Right lobe of liver (tissue), 6 donors: ENCODE results near the gene CDHR1. TPM values are rescaled to one million over a fixed set of nuclear protein-coding genes. Genes with fewer than 3 reads are reported as not detected.

Experiments
- ATAC-seq, 4 donors: fragments of 200-7000 bp; cut with Tn5 transposase; one replicate each; pipeline ENCODE4 v1.9.1; 2020; ENCODE audit warnings: mild to moderate bottlenecking in 4 of 4, moderate library complexity in 4 of 4
- DNase-seq, 3 donors: peaks; one replicate each; pipeline ENCODE4 v3.0.0-alpha.2; 2020
- H3K27ac ChIP-seq, 3 donors: fragments of 200-600 bp; one replicate each; pipeline ENCODE4 v1.8.0; 2022
- H3K27me3 ChIP-seq, 2 donors: fragments of 200-600 bp; one replicate each; pipeline ENCODE4 v1.8.0; 2022
- H3K36me3 ChIP-seq, 4 donors: fragments of 200-600 bp; sonication (generic) in 1 of 4; one replicate each; pipeline versions ENCODE4 v1.5.1 to v1.8.0; 2017 to 2022; ENCODE audit warnings: control low read depth in 1 of 4
- H3K4me1 ChIP-seq, 4 donors: fragments of 200-600 bp; sonication (generic) in 1 of 4; one replicate each; pipeline versions ENCODE4 v1.5.1 to v1.8.0; 2017 to 2022; ENCODE audit warnings: control low read depth in 1 of 4
- H3K4me3 ChIP-seq, 3 donors: fragments of 200-600 bp; one replicate each; pipeline ENCODE4 v1.8.0; 2022
- H3K9me3 ChIP-seq, 4 donors: fragments of 200-600 bp; sonication (generic) in 1 of 4; one replicate each; pipeline versions ENCODE4 v1.5.1 to v1.8.0; 2017 to 2022; ENCODE audit warnings: control low read depth in 1 of 4
- CTCF ChIP-seq, 4 donors: fragments of 200-600 bp in 3 of 4; fragments of 450-650 bp in 1 of 4; IDR thresholded peaks; one replicate each; pipeline versions ENCODE4 v1.5.1 to v1.8.0; 2016 to 2022; ENCODE audit warnings: antibody characterized with exemption in 4 of 4, mild to moderate bottlenecking in 2 of 4
- POLR2A ChIP-seq: fragments of 450-650 bp; IDR thresholded peaks from one replicate; pipeline ENCODE4 v1.6.1; 2017; ENCODE audit warnings: antibody characterized with exemption, mild to moderate bottlenecking
- WGBS: methylation state at CpG from one replicate; pipeline ENCODE4 v1.1.6; 2018; ENCODE audit warnings: low coverage, low lambda C conversion rate; ENCODE audit not compliant: insufficient coverage; ENCODE audit errors: missing lambda C conversion rate; 5-methylcytosine and 5-hydroxymethylcytosine counted together
- intact Hi-C, 2 donors: fragments of 100-400 bp; cut with DNase I; formaldehyde crosslinking; loops; one replicate each; pipeline versions ENCODE4 v1.11.2 to v1.14.1; 2022
- total RNA-seq, 6 experiments: library from RNA; depleted of rRNA in 2 of 6; stranded (reverse); fragments of >200 nt in 2 of 6; fragmentation: NEBNext Ultra II Directional in 3 of 6; extraction: Animal tissue kit (Norgen Biotek cat#: 25700) in 3 of 6; gene quantifications; one replicate each; pipeline versions ENCODE4 v1.1.0 to v1.2.4, GENCODE V29; 2016 to 2023
- donor health status: DM: no; HTN: yes; CAD: no.
- donor health status: DM: no; HTN: no; CAD: no.
- donor health status: DM: no; HTN: no; CAD: no.
- donor health status: DM: no; HTN: yes; CAD: no.
- donor health status: DM: no; HTN: yes; CAD: no.

Gene CDHR1
- total RNA-seq, 6 experiments from 2014 or later, result 0.09 to 0.42 (median 0.19) TPM; not detected in 1

- TF ChIP-seq POLR2A (no peak), CTCF (IDR thresholded peaks at IDR 0.05) (no peak)
- no peaks in the 10 kb centered on the region for H3K27me3 ChIP-seq
- no peaks in the 10 kb centered on the region for H3K4me1 ChIP-seq
- H3K36me3 ChIP-seq, result no peaks in the 10 kb centered on the region
- ATAC-seq, result no peak
- H3K4me3 ChIP-seq, result no peak within 1 kb of the TSS
- H3K27ac ChIP-seq, result no peak within 1 kb of the TSS
- no peak for DNase-seq
- H3K9me3 ChIP-seq, result no peaks in the 10 kb centered on the region
- intact Hi-C loops, result no loop called here
- 40% methylated on average over 6 of the region's 6 CpGs for WGBS
Observed at GRCh38 chr10:84225427-84226173, 31.3 kb downstream of the CDHR1 start, which contains the start of gene LRIT2. TSS of gene LRIT2 (minus strand) at chr10:84225544. CDS start at chr10:84225520, 24 bp downstream.

- Histone ChIP-seq H3K9me3 (no peaks in the 10 kb centered on the region), H3K27ac (no peak overlapping the region), H3K4me1 (no peaks in the 10 kb centered on the region), H3K4me3 (no peak overlapping the region), H3K27me3 (no peaks in the 10 kb centered on the region), H3K36me3 (no peaks in the 10 kb centered on the region)
- ATAC-seq (no peak), DNase-seq (no peak)
- WGBS, result 51% methylated on average over 3 of the region's 3 CpGs
- TF ChIP-seq CTCF (IDR thresholded peaks at IDR 0.05) (no peak), POLR2A (no peak)
- intact Hi-C loops, result no loop called here
Observed at GRCh38 chr10:84226616-84227015, 32.3 kb downstream of the CDHR1 start.

GRCh38 chr10:84227810-84228209 lies 33.5 kb downstream of the CDHR1 start:
- Histone ChIP-seq H3K36me3 (no peaks in the 10 kb centered on the region), H3K9me3 (no peaks in the 10 kb centered on the region), H3K27me3 (no peaks in the 10 kb centered on the region), H3K4me3 (no peak overlapping the region), H3K4me1 (no peaks in the 10 kb centered on the region), H3K27ac (no peak overlapping the region)
- WGBS, result 53% methylated on average over 4 of the region's 4 CpGs
- no peak for DNase-seq
- TF ChIP-seq POLR2A, result no peak
- TF ChIP-seq CTCF (IDR thresholded peaks at IDR 0.05), result no peak
- ATAC-seq, result no peak
- intact Hi-C loops, result no loop called here

GRCh38 chr10:84230359-84230758 lies 36.0 kb downstream of the CDHR1 start:
- TF ChIP-seq POLR2A (no peak), CTCF (IDR thresholded peaks at IDR 0.05) (no peak)
- DNase-seq (no peak), ATAC-seq (no peak)
- Histone ChIP-seq H3K27me3 (no peaks in the 10 kb centered on the region), H3K27ac (no peak overlapping the region), H3K4me1 (no peaks in the 10 kb centered on the region), H3K9me3 (no peaks in the 10 kb centered on the region), H3K4me3 (no peak overlapping the region), H3K36me3 (no peaks in the 10 kb centered on the region)
- 45% methylated on average over 1 of the region's 1 CpG for WGBS
- intact Hi-C loops, result no loop called here
